ENCODE data around the gene DPP6.

GRCh38 chr7:154568346-154568745 lies 516.1 kb downstream of the DPP6 start:
- TF ChIP-seq CTCF (conservative IDR thresholded peaks at IDR 0.05; ENCODE audit: low read depth, low read length) (no peak), EZH2 (IDR thresholded peaks at IDR 0.05; ENCODE audit: borderline replicate concordance, low read depth, low read length, poor library complexity, severe bottlenecking) (no peak)

Measured in A673 (cell line).